OCI-LY7 (cell line): ENCODE data around the gene AHSA1. TPM values are rescaled to one million over a fixed set of nuclear protein-coding genes. Genes with fewer than 3 reads are reported as not detected.

ENCODE experiments used
- BruUV-seq: library from RNA; stranded (reverse); fragments of 400-500 nt; replicated peaks from 2 replicates; lab custom pipeline; 2021; lab: Mats Ljungman, UMichigan
- CTCF ChIA-PET: fragments of 300-600 bp; sonication (Branson Sonifier 250); formaldehyde crosslinking; loops from one replicate; lab custom pipeline; 2022; ENCODE audit warnings: antibody characterized with exemption; ENCODE audit not compliant: unreplicated experiment; lab: Charles Lee
- POLR2A ChIA-PET: fragments of 300-600 bp; sonication (Branson Sonifier 250); formaldehyde crosslinking; loops from one replicate; lab custom pipeline; 2022; ENCODE audit warnings: antibody characterized with exemption; lab: Charles Lee
- DNase-seq: peaks from one replicate; pipeline ENCODE4 v3.0.0-alpha.2; 2015; ENCODE audit warnings: low spot score
- H2AFZ ChIP-seq: fragments of 200-600 bp; sonication (generic), shearing (Covaris generic); 2 replicates; pipeline ENCODE4 v1.6.1; 2014; ENCODE audit warnings: mild to moderate bottlenecking, antibody characterized with exemption, low read length, moderate library complexity
- H3K27ac ChIP-seq: fragments of 200-600 bp; sonication (generic); 2 replicates; pipeline ENCODE4 v1.5.1; 2014; ENCODE audit warnings: mixed run types, low read depth, mild to moderate bottlenecking, moderate library complexity, low read length, inconsistent platforms; ENCODE audit not compliant: poor library complexity, severe bottlenecking
- H3K36me3 ChIP-seq: fragments of 200-600 bp; sonication (generic); 2 replicates; pipeline ENCODE4 v1.6.1; 2014; ENCODE audit warnings: mild to moderate bottlenecking, antibody characterized with exemption, low read length, moderate library complexity, mixed read lengths; ENCODE audit not compliant: insufficient read depth
- H3K4me1 ChIP-seq: fragments of 200-600 bp; sonication (generic); 2 replicates; pipeline ENCODE4 v1.5.1; 2014; ENCODE audit warnings: mild to moderate bottlenecking, low read length; ENCODE audit not compliant: insufficient read depth, poor library complexity, severe bottlenecking
- H3K4me2 ChIP-seq: fragments of 200-600 bp; sonication (generic); 2 replicates; pipeline ENCODE4 v1.6.1; 2014; ENCODE audit warnings: mild to moderate bottlenecking, low read length
- H3K4me3 ChIP-seq: fragments of 200-600 bp; sonication (generic); 2 replicates; pipeline ENCODE4 v1.5.1; 2014; ENCODE audit warnings: mild to moderate bottlenecking, low read depth, low read length; ENCODE audit not compliant: poor library complexity, severe bottlenecking
- H3K79me2 ChIP-seq: fragments of 200-600 bp; sonication (generic); 2 replicates; pipeline ENCODE4 v1.6.1; 2016; ENCODE audit warnings: low read depth, mild to moderate bottlenecking, low read length, moderate library complexity, mixed read lengths; ENCODE audit not compliant: insufficient read depth
- H3K9me2 ChIP-seq: fragments of 200-600 bp; sonication (generic); 2 replicates; pipeline ENCODE4 v1.6.1; 2016; ENCODE audit warnings: mild to moderate bottlenecking, low read length, mixed read lengths; ENCODE audit not compliant: insufficient read depth
- H3K9me3 ChIP-seq: fragments of 200-600 bp; sonication (generic); 2 replicates; pipeline ENCODE4 v1.6.1; 2014; ENCODE audit warnings: mild to moderate bottlenecking, mixed run types, low read length, mixed read lengths
- H4K20me1 ChIP-seq: fragments of 200-600 bp; sonication (generic); 2 replicates; pipeline ENCODE4 v1.6.1; 2014; ENCODE audit warnings: mild to moderate bottlenecking, antibody characterized with exemption, low read length, moderate library complexity, mixed read lengths; ENCODE audit not compliant: insufficient read depth
- EZH2phosphoT487 ChIP-seq: fragments of 200-600 bp; sonication (generic); IDR thresholded peaks from 2 replicates; pipeline ENCODE4 v1.6.1; 2018; ENCODE audit warnings: low read depth, borderline replicate concordance, mild to moderate bottlenecking, mixed run types, antibody characterized with exemption, low read length, moderate library complexity, mixed read lengths
- intact Hi-C: fragments of 100-400 bp; cut with micrococcal nuclease; formaldehyde crosslinking; loops from one replicate; pipeline ENCODE4 v1.10.0; 2022; ENCODE audit not compliant: unreplicated experiment
- total RNA-seq, 2 experiments: library from RNA; depleted of rRNA in 1 of 2; stranded (reverse); fragments of >200 nt in 1 of 2; shearing (Covaris generic) in 1 of 2; gene quantifications; 2 replicates each; pipeline ENCODE4 v1.2.3, GENCODE V29; 2014 to 2022
- TF ChIP-seq, protein P1 (sequence below): fragments of 200-600 bp; sonication (generic); conservative IDR thresholded peaks from 2 replicates; pipeline ENCODE4 v1.5.1; 2014; ENCODE audit warnings: mild to moderate bottlenecking, antibody characterized with exemption, low read length, moderate library complexity, mixed read lengths

Gene AHSA1
- total RNA-seq, 2 experiments from 2014 or later, result 182 to 269 TPM

DNA sequence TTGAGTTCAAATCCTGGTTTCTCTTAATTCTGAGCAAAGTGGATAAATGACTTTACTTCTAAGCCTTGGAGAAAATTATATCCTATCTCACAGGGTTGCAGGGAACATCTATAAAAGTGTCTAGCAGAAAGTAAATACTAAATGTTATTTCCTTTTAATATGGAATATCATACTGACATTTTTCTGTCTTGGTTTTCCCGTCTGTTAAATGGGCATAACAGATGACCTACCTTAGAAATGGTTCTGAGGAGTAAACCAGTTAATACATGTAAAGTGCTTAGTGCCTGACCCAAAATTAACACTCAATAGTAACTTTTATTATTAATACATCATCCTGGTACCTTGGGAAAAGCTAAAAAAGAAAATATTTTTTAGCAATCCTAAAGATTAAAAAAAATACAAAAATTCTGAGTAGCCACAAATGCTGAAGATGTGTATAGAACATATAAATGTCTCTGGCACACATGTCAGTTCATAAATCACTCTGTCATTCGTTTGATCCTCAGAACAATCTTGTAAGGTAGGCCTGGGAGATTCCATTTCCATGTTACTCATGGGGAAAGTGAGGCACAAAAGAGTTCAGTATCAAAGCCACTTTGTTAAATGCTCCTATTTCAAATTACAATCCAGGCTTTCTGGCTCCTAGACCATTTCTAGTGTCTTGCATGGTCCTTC lies 1.8 kb upstream of the AHSA1 start:
- no peaks in the 10 kb centered on the region for H3K9me3 ChIP-seq
- intact Hi-C loops, result loop anchor here (5.0 kb wide), 2 partner anchors 79 to 346 kb away; partner anchors contain the start of genes ADCK1, SAMD15 and TMED8
- H3K27ac ChIP-seq, result no peak overlapping the region
- H3K4me3 ChIP-seq, result peak overlapping the region; percentile 95
- TF ChIP-seq, protein P1, sequence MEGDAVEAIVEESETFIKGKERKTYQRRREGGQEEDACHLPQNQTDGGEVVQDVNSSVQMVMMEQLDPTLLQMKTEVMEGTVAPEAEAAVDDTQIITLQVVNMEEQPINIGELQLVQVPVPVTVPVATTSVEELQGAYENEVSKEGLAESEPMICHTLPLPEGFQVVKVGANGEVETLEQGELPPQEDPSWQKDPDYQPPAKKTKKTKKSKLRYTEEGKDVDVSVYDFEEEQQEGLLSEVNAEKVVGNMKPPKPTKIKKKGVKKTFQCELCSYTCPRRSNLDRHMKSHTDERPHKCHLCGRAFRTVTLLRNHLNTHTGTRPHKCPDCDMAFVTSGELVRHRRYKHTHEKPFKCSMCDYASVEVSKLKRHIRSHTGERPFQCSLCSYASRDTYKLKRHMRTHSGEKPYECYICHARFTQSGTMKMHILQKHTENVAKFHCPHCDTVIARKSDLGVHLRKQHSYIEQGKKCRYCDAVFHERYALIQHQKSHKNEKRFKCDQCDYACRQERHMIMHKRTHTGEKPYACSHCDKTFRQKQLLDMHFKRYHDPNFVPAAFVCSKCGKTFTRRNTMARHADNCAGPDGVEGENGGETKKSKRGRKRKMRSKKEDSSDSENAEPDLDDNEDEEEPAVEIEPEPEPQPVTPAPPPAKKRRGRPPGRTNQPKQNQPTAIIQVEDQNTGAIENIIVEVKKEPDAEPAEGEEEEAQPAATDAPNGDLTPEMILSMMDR, result no peak
- TF ChIP-seq EZH2phosphoT487, result no peak
- H2AFZ ChIP-seq, result no peak overlapping the region
- peaks cover 45% of the 10 kb centered on the region for H3K79me2 ChIP-seq
- peaks cover 27% of the 10 kb centered on the region for H3K4me1 ChIP-seq
- CTCF ChIA-PET, result no interaction called here
- H4K20me1 ChIP-seq, result peaks cover 16% of the 10 kb centered on the region; the same call in 1 of the 2 replicates
- POLR2A ChIA-PET, result interaction anchor here (0.6 to 1.3 kb wide), 5 partner anchors 10 to 356 kb away, joined by 3 read pairs; no protein-coding TSS in a partner anchor
- DNase-seq, result no peak
- H3K4me2 ChIP-seq, result peak overlapping the region; percentile 85
- H3K9me2 ChIP-seq, result no peaks in the 10 kb centered on the region
- peaks cover 46% of the 10 kb centered on the region for H3K36me3 ChIP-seq
- BruUV-seq, result no TSS peak

DNA sequence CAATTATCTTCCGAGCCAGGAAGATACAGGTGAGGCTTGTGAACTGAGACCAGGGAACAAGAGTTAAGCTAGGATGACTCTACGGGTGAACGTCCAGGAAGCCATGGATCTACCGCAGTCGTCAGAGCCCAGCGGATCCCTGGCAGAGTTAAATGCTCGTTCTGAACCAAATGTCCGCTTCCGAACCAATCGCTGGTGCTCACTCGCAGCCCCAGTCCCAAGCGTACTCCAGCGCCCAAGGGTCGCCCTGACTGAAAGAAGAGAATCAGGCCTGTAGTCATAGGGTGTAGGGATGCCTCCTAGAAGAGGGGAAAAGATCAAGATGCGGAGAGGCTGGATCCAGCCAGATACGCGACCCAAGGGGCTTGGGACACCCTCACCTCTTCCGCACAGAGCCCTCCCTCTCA lies 775 bp upstream of the AHSA1 start:
- POLR2A ChIA-PET, result interaction anchor here (0.5 to 1.3 kb wide), 3 partner anchors 10 to 35 kb away, joined by 3 read pairs; no protein-coding TSS in a partner anchor
- Histone ChIP-seq H3K27ac (peak overlapping the region; percentile 17), H2AFZ (peak overlapping the region; percentile 61; the same call in 1 of the 2 replicates), H3K4me2 (peak overlapping the region; percentile 85), H3K9me3 (no peaks in the 10 kb centered on the region), H4K20me1 (peaks cover 16% of the 10 kb centered on the region; the same call in 1 of the 2 replicates), H3K9me2 (no peaks in the 10 kb centered on the region), H3K79me2 (peaks cover 45% of the 10 kb centered on the region), H3K36me3 (peaks cover 46% of the 10 kb centered on the region), H3K4me1 (peaks cover 27% of the 10 kb centered on the region), H3K4me3 (peak overlapping the region; percentile 95)
- CTCF ChIA-PET, result no interaction called here
- DNase-seq, result no peak
- no TSS peak for BruUV-seq
- intact Hi-C loops, result loop anchor here (1.0 to 5.0 kb wide), 3 partner anchors 80 to 345 kb away; partner anchors contain the start of genes ADCK1, GSTZ1, SAMD15 and TMED8
- TF ChIP-seq, protein P1, result no peak
